ENCODE data around the gene SH3BGRL2. TPM values are rescaled to one million over a fixed set of nuclear protein-coding genes. Genes with fewer than 3 reads are reported as not detected.

Gene SH3BGRL2
- total and polyA plus RNA-seq, 2 of the 4 experiments (the other 2 are of a cell fraction), result 2.4 to 5.6 TPM

- DNase-seq (no peak), ATAC-seq (ENCODE audit: low read depth) (no peak)
- ChIA-PET POLR2A (ENCODE audit: unreplicated experiment) (no interaction called here), CTCF (interaction anchor here (0.6 to 0.8 kb wide), 2 partner anchors 140 to 242 kb away, joined by 3 to 4 read pairs; no protein-coding TSS in a partner anchor)
- H4K5ac ChIP-seq (ENCODE audit: low read depth, low read length), result no peak overlapping the region
- H2AK9ac ChIP-seq (replicated peaks; ENCODE audit: low read depth, low read length, poor library complexity), result no peak overlapping the region
- no peak overlapping the region for H4K8ac ChIP-seq (ENCODE audit: low read depth in 2 of 2, low read length in 2 of 2)
- H3K56ac ChIP-seq (ENCODE audit: extremely low read depth, insufficient read depth, low read length), result no peak overlapping the region
- H3K79me1 ChIP-seq (ENCODE audit: low read depth in 1 of 2, low read length in 2 of 2), result no peaks in the 10 kb centered on the region
- H4K91ac ChIP-seq (ENCODE audit: insufficient read depth, low read depth, low read length), result no peak overlapping the region
- in situ Hi-C loops (cut with MboI; ENCODE audit: low sequenced_read_pairs) (no loop called here), intact Hi-C loops (cut with micrococcal nuclease) (no loop called here), dilution Hi-C loops (cut with HindIII; ENCODE audit: low sequenced_read_pairs, unreplicated experiment) (no loop called here)
- H2AK5ac ChIP-seq (ENCODE audit: low read depth, low read length), result no peak overlapping the region
- no peak overlapping the region for H3K14ac ChIP-seq (replicated peaks; ENCODE audit: low read depth, low read length)
- no peaks in the 10 kb centered on the region for H3K9me3 ChIP-seq (ENCODE audit: control insufficient read depth, insufficient read depth, low read length)
- no peaks in the 10 kb centered on the region for H3K36me3 ChIP-seq (ENCODE audit: control insufficient read depth, insufficient read depth, low read length)
- H3K23ac ChIP-seq (ENCODE audit: low read depth, low read length), result no peak overlapping the region
- no peaks in the 10 kb centered on the region for H3K4me1 ChIP-seq (ENCODE audit: control insufficient read depth, insufficient read depth, low read length)
- H2BK20ac ChIP-seq (ENCODE audit: low read depth, low read length), result no peak overlapping the region
- no peak overlapping the region for H3K18ac ChIP-seq (ENCODE audit: low read depth, low read length)
- H3K4ac ChIP-seq (ENCODE audit: low read depth, low read length), result no peak overlapping the region
- no peak overlapping the region for H2BK15ac ChIP-seq (ENCODE audit: low read depth, low read length)
- H3K27ac ChIP-seq (ENCODE audit: insufficient read depth, low read length), result no peak overlapping the region
- no CpG with 5 or more reads among the region's 4 CpGs for WGBS, 2 experiments (ENCODE audit: extremely low coverage in 2 of 2, insufficient read length in 1 of 2)
- no peak overlapping the region for H2BK5ac ChIP-seq (ENCODE audit: low read depth, low read length, poor library complexity, severe bottlenecking)
- no peak overlapping the region for H2AFZ ChIP-seq (replicated peaks; ENCODE audit: low read length, poor library complexity)
- no peak overlapping the region for H3K4me2 ChIP-seq (ENCODE audit: low read depth, low read length)
- H3K9ac ChIP-seq (ENCODE audit: low read depth, low read length), result no peak overlapping the region
- no TSS peak for BruUV-seq (replicated peaks)
- H3K4me3 ChIP-seq (ENCODE audit: insufficient read depth, low read depth, low read length), result no peak overlapping the region
- H3K9me1 ChIP-seq (ENCODE audit: insufficient read depth, low read length), result no peaks in the 10 kb centered on the region
- no peaks in the 10 kb centered on the region; the same call in 1 of the 2 replicates for H3K27me3 ChIP-seq (ENCODE audit: control insufficient read depth, insufficient read depth, low read length)
- no peak overlapping the region for H2BK120ac ChIP-seq (ENCODE audit: low read depth, low read length)
- no peaks in the 10 kb centered on the region for H4K20me1 ChIP-seq (ENCODE audit: insufficient read depth, low read length)
- no peak for TF ChIP-seq CHD1 (IDR thresholded peaks at IDR 0.05; ENCODE audit: low read depth, low read length)
- TF ChIP-seq MAZ (IDR thresholded peaks at IDR 0.05; ENCODE audit: borderline replicate concordance, low read depth, low read length), result no peak
- no peak for TF ChIP-seq RCOR1 (IDR thresholded peaks at IDR 0.05; ENCODE audit: insufficient replicate concordance, low read length)
- no peak for TF ChIP-seq MXI1 (IDR thresholded peaks at IDR 0.05; ENCODE audit: borderline replicate concordance, low read depth, low read length)
- TF ChIP-seq MAFK (IDR thresholded peaks at IDR 0.05; ENCODE audit: low read depth, low read length), result no peak
- TF ChIP-seq CTCF (conservative IDR thresholded peaks at IDR 0.05; ENCODE audit: low read depth, low read length), result no peak
- TF ChIP-seq SMC3 (IDR thresholded peaks at IDR 0.05; ENCODE audit: low read depth, low read length), result no peak
- TF ChIP-seq CEBPB (IDR thresholded peaks at IDR 0.05; ENCODE audit: low read depth, low read length), result no peak
- TF ChIP-seq, protein P1, sequence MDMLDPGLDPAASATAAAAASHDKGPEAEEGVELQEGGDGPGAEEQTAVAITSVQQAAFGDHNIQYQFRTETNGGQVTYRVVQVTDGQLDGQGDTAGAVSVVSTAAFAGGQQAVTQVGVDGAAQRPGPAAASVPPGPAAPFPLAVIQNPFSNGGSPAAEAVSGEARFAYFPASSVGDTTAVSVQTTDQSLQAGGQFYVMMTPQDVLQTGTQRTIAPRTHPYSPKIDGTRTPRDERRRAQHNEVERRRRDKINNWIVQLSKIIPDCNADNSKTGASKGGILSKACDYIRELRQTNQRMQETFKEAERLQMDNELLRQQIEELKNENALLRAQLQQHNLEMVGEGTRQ (IDR thresholded peaks at IDR 0.05; ENCODE audit: low read depth, low read length), result no peak
- no peak for TF ChIP-seq FOS (IDR thresholded peaks at IDR 0.05; ENCODE audit: low read depth, low read length)
- no peak for TF ChIP-seq RFX5 (IDR thresholded peaks at IDR 0.05; ENCODE audit: low read depth, low read length)
- no peak for TF ChIP-seq BHLHE40 (IDR thresholded peaks at IDR 0.05; ENCODE audit: low read depth, low read length)
- TF ChIP-seq, protein P2, sequence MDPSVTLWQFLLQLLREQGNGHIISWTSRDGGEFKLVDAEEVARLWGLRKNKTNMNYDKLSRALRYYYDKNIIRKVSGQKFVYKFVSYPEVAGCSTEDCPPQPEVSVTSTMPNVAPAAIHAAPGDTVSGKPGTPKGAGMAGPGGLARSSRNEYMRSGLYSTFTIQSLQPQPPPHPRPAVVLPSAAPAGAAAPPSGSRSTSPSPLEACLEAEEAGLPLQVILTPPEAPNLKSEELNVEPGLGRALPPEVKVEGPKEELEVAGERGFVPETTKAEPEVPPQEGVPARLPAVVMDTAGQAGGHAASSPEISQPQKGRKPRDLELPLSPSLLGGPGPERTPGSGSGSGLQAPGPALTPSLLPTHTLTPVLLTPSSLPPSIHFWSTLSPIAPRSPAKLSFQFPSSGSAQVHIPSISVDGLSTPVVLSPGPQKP (IDR thresholded peaks at IDR 0.05; ENCODE audit: borderline replicate concordance, low read depth, low read length), result no peak
- no peak for TF ChIP-seq POLR2A (IDR thresholded peaks at IDR 0.05; ENCODE audit: low read depth, low read length)
- no peak for TF ChIP-seq RAD21 (IDR thresholded peaks at IDR 0.05; ENCODE audit: low read length)
- TF ChIP-seq NFE2L2 (IDR thresholded peaks at IDR 0.05; ENCODE audit: low read depth, low read length), result no peak
Observed at GRCh38 chr6:79711167-79711566, 80.0 kb downstream of the SH3BGRL2 start.

All from IMR-90 (cell line).